Smooth muscle cell (in vitro differentiated cells): ENCODE measurements around the gene MIDN. TPM values are rescaled to one million over a fixed set of nuclear protein-coding genes. Genes with fewer than 3 reads are reported as not detected.

Source experiments
- DNase-seq: peaks from one replicate; lab custom pipeline; 2025; ENCODE audit not compliant: unreplicated experiment; lab: John Stamatoyannopoulos, UW
- H2AFZ ChIP-seq: fragments of 200-600 bp; sonication (generic); 2 replicates; pipeline ENCODE4 v1.6.0; 2016; ENCODE audit warnings: antibody characterized with exemption, low read depth, mild to moderate bottlenecking
- H3F3A ChIP-seq: fragments of 200-600 bp; sonication (generic); 2 replicates; pipeline ENCODE4 v1.6.0; 2017; ENCODE audit warnings: antibody characterized with exemption, low read depth
- H3K27ac ChIP-seq: fragments of 200-600 bp; sonication (generic); 2 replicates; pipeline ENCODE4 v1.5.1; 2016; ENCODE audit warnings: low read depth, mild to moderate bottlenecking
- H3K27me3 ChIP-seq: fragments of 200-600 bp; sonication (generic); 2 replicates; pipeline ENCODE4 v1.6.1; 2016; ENCODE audit warnings: low read depth, mild to moderate bottlenecking
- H3K36me3 ChIP-seq: fragments of 200-600 bp; sonication (generic); 2 replicates; pipeline ENCODE4 v1.5.1; 2016; ENCODE audit warnings: low read depth
- H3K4me1 ChIP-seq: fragments of 200-600 bp; sonication (generic); 2 replicates; pipeline ENCODE4 v1.5.1; 2016; ENCODE audit warnings: low read depth
- H3K4me2 ChIP-seq: fragments of 200-600 bp; sonication (generic); 2 replicates; pipeline ENCODE4 v1.6.0; 2016; ENCODE audit warnings: mild to moderate bottlenecking
- H3K4me3 ChIP-seq: fragments of 200-600 bp; sonication (generic); 2 replicates; pipeline ENCODE4 v1.5.1; 2016; ENCODE audit warnings: mild to moderate bottlenecking
- H3K79me2 ChIP-seq: fragments of 200-600 bp; sonication (generic); 2 replicates; pipeline ENCODE4 v1.6.0; 2016; ENCODE audit warnings: low read depth, mild to moderate bottlenecking
- H3K9ac ChIP-seq: fragments of 200-600 bp; sonication (generic); 2 replicates; pipeline ENCODE4 v1.6.0; 2016; ENCODE audit warnings: low read depth
- H3K9me3 ChIP-seq: fragments of 200-600 bp; sonication (generic); replicated peaks from 2 replicates; pipeline ENCODE4 v1.5.1; 2016; ENCODE audit warnings: low read depth
- H4K20me1 ChIP-seq: fragments of 200-600 bp; sonication (generic); 2 replicates; pipeline ENCODE4 v1.6.0; 2016; ENCODE audit warnings: low read depth
- WGBS: methylation state at CpG from one replicate; pipeline ENCODE4 v1.1.7; 2016; ENCODE audit warnings: low lambda C conversion rate; 5-methylcytosine and 5-hydroxymethylcytosine counted together
- polyA plus RNA-seq: library from polyadenylated mRNA; unstranded; fragments of >200 nt; fragmentation: Nextera tagmentation; extraction: Ambion mirVana; gene quantifications from 2 replicates; pipeline ENCODE4 v1.2.1, GENCODE V29; 2016
- total RNA-seq: library from RNA; depleted of rRNA; stranded (reverse); fragments of >200 nt; gene quantifications from 2 replicates; pipeline ENCODE4 v1.2.3, GENCODE V29; 2014
- TF ChIP-seq, protein P1 (sequence below): fragments of 200-600 bp; sonication (generic); IDR thresholded peaks from 2 replicates; pipeline ENCODE4 v1.5.1; 2017; ENCODE audit warnings: borderline replicate concordance, mild to moderate bottlenecking, antibody characterized with exemption; ENCODE audit not compliant: insufficient read depth, poor library complexity, severe bottlenecking

The MIDN gene
- total and polyA plus RNA-seq, 2 experiments from 2014 or later: 58.5 to 65.3 TPM

DNA sequence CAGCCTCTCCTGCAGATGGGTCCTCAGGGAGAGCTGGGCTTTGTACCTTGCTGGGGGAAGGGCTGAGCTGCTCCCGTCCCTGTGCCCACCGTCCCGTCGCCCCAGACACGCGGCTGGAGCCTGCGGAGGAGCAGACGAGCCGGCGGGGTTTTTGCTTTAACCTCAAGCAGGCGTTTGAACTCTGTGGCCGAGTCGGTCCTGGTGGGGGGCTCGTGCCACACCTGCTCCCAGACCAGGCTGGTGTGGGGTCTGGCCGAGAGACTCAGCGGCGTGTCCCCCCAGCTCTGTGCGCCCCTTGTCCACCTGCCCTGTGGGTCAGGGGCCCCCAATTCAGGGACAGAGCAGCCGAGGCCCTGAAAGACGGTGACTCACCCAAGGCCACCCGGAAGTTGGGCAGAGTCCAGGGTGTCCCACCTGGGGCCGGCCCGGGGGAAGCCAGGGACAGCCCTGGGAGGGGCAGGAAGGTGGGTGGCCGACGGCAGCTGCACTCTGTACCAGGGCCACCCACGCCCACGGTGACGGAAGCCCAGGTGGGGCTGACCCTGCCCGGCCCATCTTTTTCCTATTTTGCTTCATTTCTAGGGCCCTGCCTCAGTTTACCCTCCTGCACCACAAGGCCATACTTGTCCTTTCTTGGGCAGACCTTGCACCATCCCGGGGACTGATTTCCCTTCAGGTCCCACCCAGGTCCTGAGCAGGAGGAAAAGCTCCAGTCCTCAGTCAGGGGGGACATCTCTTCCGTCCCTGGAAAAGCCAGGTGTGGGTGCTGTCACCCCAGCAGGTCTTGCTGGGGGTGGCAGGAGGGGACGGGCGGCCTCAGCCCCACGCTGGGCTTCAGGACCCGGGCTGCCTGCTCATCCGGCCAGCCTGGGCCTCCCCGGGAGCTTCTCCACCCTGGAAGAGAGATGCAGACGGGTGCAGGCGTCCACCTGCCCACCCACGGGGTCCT, 42.6 kb downstream of the MIDN start:
- WGBS: 92% methylated on average over 39 of the region's 40 CpGs
- DNase-seq: no peak
- no peaks in the 10 kb centered on the region for H3K27me3 ChIP-seq

DNA sequence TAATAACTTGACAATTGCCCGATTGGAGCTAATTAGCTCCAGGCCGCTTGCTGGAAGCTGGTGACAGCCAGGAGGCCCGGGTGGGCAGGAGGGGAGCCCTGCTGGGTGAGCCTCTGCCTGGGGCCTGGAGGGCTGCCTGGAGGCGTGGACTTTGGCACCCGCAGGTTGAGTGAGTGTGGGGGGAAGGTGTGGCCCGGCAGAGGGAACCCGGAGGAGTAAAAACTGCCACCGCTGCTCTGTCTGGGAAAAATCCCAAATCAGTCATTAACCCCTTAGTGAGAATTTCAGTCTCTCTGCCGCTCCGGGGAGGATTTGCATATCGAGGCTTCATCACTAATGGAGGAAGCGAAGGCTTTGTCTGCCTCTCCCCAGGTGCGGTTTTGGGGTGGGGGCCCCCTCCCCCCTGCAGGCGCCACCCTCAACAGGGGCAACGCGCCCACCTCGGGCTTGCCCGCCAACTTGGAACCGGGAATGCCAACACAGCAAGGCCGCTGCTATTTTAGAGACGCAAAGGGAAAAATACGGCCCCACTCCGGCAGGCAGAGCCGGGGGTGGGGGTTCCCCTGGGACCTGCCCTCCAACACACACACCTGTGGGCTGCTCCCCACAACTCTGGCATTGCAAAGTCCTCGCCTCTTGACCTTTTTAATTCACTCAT, 43.5 kb downstream of the MIDN start:
- Histone ChIP-seq H2AFZ (no peak overlapping the region), H3K36me3 (no peaks in the 10 kb centered on the region), H3K79me2 (no peaks in the 10 kb centered on the region), H3F3A (no peaks in the 10 kb centered on the region), H3K4me3 (no peak overlapping the region), H4K20me1 (peaks cover 63% of the 10 kb centered on the region), H3K4me1 (peaks cover 11% of the 10 kb centered on the region), H3K4me2 (no peak overlapping the region), H3K9ac (no peak overlapping the region), H3K9me3 (no peaks in the 10 kb centered on the region), H3K27ac (no peak overlapping the region), H3K27me3 (no peaks in the 10 kb centered on the region)
- no peak for DNase-seq
- TF ChIP-seq, protein P1, sequence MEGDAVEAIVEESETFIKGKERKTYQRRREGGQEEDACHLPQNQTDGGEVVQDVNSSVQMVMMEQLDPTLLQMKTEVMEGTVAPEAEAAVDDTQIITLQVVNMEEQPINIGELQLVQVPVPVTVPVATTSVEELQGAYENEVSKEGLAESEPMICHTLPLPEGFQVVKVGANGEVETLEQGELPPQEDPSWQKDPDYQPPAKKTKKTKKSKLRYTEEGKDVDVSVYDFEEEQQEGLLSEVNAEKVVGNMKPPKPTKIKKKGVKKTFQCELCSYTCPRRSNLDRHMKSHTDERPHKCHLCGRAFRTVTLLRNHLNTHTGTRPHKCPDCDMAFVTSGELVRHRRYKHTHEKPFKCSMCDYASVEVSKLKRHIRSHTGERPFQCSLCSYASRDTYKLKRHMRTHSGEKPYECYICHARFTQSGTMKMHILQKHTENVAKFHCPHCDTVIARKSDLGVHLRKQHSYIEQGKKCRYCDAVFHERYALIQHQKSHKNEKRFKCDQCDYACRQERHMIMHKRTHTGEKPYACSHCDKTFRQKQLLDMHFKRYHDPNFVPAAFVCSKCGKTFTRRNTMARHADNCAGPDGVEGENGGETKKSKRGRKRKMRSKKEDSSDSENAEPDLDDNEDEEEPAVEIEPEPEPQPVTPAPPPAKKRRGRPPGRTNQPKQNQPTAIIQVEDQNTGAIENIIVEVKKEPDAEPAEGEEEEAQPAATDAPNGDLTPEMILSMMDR: no peak
- 83% methylated on average over 25 of the region's 25 CpGs for whole genome bisulfite sequencing

More for the DNA sequence above, 42.6 kb downstream of the MIDN start:
- H3K36me3 ChIP-seq: no peaks in the 10 kb centered on the region
- H3K4me3 ChIP-seq: no peak overlapping the region
- no peak overlapping the region for H3K27ac ChIP-seq
- no peaks in the 10 kb centered on the region for H3K79me2 ChIP-seq
- no peak overlapping the region for H3K4me2 ChIP-seq
- no peaks in the 10 kb centered on the region for H3K9me3 ChIP-seq
- TF ChIP-seq, protein P1: no peak
- H3F3A ChIP-seq: no peaks in the 10 kb centered on the region
- no peak overlapping the region for H3K9ac ChIP-seq
- peaks cover 59% of the 10 kb centered on the region for H4K20me1 ChIP-seq
- peaks cover 14% of the 10 kb centered on the region for H3K4me1 ChIP-seq
- H2AFZ ChIP-seq: no peak overlapping the region

DNA sequence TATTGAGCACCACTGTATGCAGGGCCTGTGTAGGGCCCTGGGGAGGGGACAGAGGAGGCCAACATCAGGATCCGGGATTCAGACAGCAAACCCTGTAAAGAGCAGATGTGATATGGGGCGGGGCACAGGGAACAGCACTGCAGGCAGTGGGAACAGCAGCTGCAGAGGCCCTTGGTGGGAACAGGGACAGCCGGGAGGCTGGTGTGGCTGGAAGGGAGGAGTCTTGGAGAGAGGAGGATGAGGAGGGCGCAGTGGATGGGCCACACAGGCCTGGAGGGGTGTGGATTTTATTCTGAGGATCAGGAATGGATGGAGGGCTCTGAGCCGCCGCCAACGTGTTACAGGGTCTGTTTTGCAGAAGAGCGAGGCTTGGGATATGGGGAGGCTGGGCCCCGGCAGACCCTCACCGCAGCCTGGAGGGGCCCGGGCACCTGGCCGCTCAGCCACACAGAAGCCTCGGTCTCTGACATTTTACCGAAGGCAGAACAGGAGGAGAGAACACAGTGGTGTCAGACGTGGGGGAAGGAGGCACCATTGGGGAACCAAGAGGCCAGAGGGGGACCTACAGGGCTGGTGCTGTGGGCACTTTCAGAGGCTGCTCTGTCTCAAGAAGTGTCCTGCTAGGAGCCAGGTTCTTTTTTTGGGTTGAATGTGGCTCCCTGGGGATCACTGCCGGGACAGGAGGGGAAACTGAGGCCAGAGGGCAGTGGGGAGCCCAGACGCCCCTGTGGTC, 44.2 kb downstream of the MIDN start:
- H3K9me3 ChIP-seq: no peaks in the 10 kb centered on the region
- peaks cover 63% of the 10 kb centered on the region for H4K20me1 ChIP-seq
- no peak overlapping the region for H3K4me3 ChIP-seq
- H3K27me3 ChIP-seq: no peaks in the 10 kb centered on the region
- no peak overlapping the region for H3K4me2 ChIP-seq
- no peak for DNase-seq
- TF ChIP-seq, protein P1: no peak
- WGBS: 90% methylated on average over 17 of the region's 17 CpGs
- H3F3A ChIP-seq: no peaks in the 10 kb centered on the region
- peaks cover 5% of the 10 kb centered on the region for H3K4me1 ChIP-seq
- no peak overlapping the region for H3K27ac ChIP-seq
- no peak overlapping the region for H3K9ac ChIP-seq
- H3K79me2 ChIP-seq: no peaks in the 10 kb centered on the region
- H2AFZ ChIP-seq: no peak overlapping the region
- H3K36me3 ChIP-seq: no peaks in the 10 kb centered on the region
